ENCODE data around the gene DPPA2.

DPPA2 gene

DNA sequence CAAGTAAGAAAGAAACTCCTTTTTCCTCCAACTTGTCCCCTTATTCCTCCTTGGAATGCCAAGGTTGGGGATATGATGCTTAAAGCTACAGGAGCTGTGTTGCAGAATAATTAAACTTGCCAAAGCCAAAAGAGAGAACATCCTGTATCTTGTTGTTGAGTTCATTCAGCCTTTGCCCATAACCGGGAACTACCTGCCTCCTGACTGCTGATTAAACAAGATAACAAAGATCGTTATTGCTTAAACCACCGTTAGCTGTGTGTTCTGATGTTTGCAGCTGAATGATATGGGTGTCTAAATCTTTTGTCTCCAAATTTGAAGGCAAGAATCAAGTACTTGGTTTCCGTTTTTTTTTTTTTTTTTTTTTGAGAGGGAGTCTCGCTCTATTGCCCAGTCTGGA, 61.5 kb downstream of the DPPA2 start:
- TF ChIP-seq ZBTB7A (IDR thresholded peaks at IDR 0.05; ENCODE audit: low read depth) (no peak), USF1 (IDR thresholded peaks at IDR 0.05) (no peak), TEAD4 (IDR thresholded peaks at IDR 0.05) (no peak), EGR1 (IDR thresholded peaks at IDR 0.05) (no peak), CREB1 (IDR thresholded peaks at IDR 0.05; ENCODE audit: low read depth) (no peak), RAD21 (IDR thresholded peaks at IDR 0.05; ENCODE audit: low read depth) (no peak), TAF1 (IDR thresholded peaks at IDR 0.05; ENCODE audit: low read depth) (no peak), EP300 (IDR thresholded peaks at IDR 0.05; ENCODE audit: borderline replicate concordance) (no peak), NFIC (IDR thresholded peaks at IDR 0.05) (no peak), YY1 (IDR thresholded peaks at IDR 0.05; ENCODE audit: low read depth) (no peak), FOXM1 (IDR thresholded peaks at IDR 0.05; ENCODE audit: borderline replicate concordance, low read depth) (no peak), CEBPB (IDR thresholded peaks at IDR 0.05) (no peak), TCF12 (IDR thresholded peaks at IDR 0.05; ENCODE audit: low read depth) (no peak)
- TF ChIP-seq, protein P1, sequence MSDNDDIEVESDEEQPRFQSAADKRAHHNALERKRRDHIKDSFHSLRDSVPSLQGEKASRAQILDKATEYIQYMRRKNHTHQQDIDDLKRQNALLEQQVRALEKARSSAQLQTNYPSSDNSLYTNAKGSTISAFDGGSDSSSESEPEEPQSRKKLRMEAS (IDR thresholded peaks at IDR 0.05): no peak
- TF ChIP-seq, protein P2, sequence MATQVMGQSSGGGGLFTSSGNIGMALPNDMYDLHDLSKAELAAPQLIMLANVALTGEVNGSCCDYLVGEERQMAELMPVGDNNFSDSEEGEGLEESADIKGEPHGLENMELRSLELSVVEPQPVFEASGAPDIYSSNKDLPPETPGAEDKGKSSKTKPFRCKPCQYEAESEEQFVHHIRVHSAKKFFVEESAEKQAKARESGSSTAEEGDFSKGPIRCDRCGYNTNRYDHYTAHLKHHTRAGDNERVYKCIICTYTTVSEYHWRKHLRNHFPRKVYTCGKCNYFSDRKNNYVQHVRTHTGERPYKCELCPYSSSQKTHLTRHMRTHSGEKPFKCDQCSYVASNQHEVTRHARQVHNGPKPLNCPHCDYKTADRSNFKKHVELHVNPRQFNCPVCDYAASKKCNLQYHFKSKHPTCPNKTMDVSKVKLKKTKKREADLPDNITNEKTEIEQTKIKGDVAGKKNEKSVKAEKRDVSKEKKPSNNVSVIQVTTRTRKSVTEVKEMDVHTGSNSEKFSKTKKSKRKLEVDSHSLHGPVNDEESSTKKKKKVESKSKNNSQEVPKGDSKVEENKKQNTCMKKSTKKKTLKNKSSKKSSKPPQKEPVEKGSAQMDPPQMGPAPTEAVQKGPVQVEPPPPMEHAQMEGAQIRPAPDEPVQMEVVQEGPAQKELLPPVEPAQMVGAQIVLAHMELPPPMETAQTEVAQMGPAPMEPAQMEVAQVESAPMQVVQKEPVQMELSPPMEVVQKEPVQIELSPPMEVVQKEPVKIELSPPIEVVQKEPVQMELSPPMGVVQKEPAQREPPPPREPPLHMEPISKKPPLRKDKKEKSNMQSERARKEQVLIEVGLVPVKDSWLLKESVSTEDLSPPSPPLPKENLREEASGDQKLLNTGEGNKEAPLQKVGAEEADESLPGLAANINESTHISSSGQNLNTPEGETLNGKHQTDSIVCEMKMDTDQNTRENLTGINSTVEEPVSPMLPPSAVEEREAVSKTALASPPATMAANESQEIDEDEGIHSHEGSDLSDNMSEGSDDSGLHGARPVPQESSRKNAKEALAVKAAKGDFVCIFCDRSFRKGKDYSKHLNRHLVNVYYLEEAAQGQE (IDR thresholded peaks at IDR 0.05; ENCODE audit: low read depth): no peak

- TF ChIP-seq, protein P1 (IDR thresholded peaks at IDR 0.05): no peak
- no peak for TF ChIP-seq TEAD4 (IDR thresholded peaks at IDR 0.05)
- no peak for TF ChIP-seq TAF1 (IDR thresholded peaks at IDR 0.05; ENCODE audit: low read depth)
- TF ChIP-seq CREB1 (IDR thresholded peaks at IDR 0.05; ENCODE audit: low read depth): no peak
- TF ChIP-seq, protein P2 (IDR thresholded peaks at IDR 0.05; ENCODE audit: low read depth): no peak
- TF ChIP-seq EP300 (IDR thresholded peaks at IDR 0.05; ENCODE audit: borderline replicate concordance): no peak
- no peak for TF ChIP-seq ZBTB7A (IDR thresholded peaks at IDR 0.05; ENCODE audit: low read depth)
- TF ChIP-seq TCF12 (IDR thresholded peaks at IDR 0.05; ENCODE audit: low read depth): no peak
- TF ChIP-seq YY1 (IDR thresholded peaks at IDR 0.05; ENCODE audit: low read depth): no peak
- TF ChIP-seq RAD21 (IDR thresholded peaks at IDR 0.05; ENCODE audit: low read depth): no peak
- TF ChIP-seq NFIC (IDR thresholded peaks at IDR 0.05): no peak
- no peak for TF ChIP-seq EGR1 (IDR thresholded peaks at IDR 0.05)
Observed at GRCh38 chr3:109252641-109253040, 63.7 kb downstream of the DPPA2 start.
